Vagina (tissue), 2 donors: ENCODE data around the gene CTDSPL2.

Source experiments
- POLR2A ChIP-seq, 2 donors: fragments of 450-650 bp; IDR thresholded peaks; one replicate each; pipeline ENCODE4 v1.6.1; 2017; ENCODE audit warnings: antibody characterized with exemption in 2 of 2, mild to moderate bottlenecking in 2 of 2, moderate library complexity in 2 of 2
- TF ChIP-seq, protein P1 (sequence below), 3 experiments: fragments of 450-650 bp in 2 of 3; fragments of 200-600 bp in 1 of 3; sonication (generic) in 1 of 3; IDR thresholded peaks; one replicate each; pipeline ENCODE4 v1.5.1; 2017 to 2019; ENCODE audit warnings: antibody characterized with exemption in 3 of 3, mild to moderate bottlenecking in 2 of 3, moderate library complexity in 2 of 3

- TF ChIP-seq, protein P1, sequence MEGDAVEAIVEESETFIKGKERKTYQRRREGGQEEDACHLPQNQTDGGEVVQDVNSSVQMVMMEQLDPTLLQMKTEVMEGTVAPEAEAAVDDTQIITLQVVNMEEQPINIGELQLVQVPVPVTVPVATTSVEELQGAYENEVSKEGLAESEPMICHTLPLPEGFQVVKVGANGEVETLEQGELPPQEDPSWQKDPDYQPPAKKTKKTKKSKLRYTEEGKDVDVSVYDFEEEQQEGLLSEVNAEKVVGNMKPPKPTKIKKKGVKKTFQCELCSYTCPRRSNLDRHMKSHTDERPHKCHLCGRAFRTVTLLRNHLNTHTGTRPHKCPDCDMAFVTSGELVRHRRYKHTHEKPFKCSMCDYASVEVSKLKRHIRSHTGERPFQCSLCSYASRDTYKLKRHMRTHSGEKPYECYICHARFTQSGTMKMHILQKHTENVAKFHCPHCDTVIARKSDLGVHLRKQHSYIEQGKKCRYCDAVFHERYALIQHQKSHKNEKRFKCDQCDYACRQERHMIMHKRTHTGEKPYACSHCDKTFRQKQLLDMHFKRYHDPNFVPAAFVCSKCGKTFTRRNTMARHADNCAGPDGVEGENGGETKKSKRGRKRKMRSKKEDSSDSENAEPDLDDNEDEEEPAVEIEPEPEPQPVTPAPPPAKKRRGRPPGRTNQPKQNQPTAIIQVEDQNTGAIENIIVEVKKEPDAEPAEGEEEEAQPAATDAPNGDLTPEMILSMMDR (IDR thresholded peaks at IDR 0.05): no peak
- no peak for TF ChIP-seq POLR2A (IDR thresholded peaks at IDR 0.05)
These were observed 107.7 kb downstream of the CTDSPL2 start for GRCh38 chr15:44535092-44535491.
